ENCODE data around the gene NTSR1.

NTSR1 gene

DNA sequence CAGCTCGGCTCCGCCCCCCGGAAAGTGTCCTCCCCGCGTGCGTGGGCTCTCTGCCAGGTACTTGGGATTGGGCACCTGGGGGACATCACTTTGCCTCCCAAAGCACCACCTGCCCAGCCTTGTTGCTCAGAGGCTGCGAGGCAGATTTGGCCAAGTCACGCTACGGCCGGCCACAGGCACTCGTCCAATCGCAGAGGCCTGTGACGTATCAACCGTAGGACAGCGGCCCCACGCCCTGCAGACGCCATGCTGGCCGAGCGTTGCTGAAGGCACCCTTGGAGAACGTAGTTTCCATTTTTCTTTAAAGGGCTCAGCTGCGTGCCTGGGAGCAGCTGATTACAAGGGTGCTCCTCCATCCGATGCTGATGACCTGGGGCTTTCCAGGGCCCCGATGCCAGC lies 3.1 kb downstream of the NTSR1 start:
- no peak for TF ChIP-seq CTCF (IDR thresholded peaks at IDR 0.05; ENCODE audit: low read length, missing control alignments)
- no peak overlapping the region for H3K4me3 ChIP-seq (replicated peaks; ENCODE audit: low read depth, low read length)

DNA sequence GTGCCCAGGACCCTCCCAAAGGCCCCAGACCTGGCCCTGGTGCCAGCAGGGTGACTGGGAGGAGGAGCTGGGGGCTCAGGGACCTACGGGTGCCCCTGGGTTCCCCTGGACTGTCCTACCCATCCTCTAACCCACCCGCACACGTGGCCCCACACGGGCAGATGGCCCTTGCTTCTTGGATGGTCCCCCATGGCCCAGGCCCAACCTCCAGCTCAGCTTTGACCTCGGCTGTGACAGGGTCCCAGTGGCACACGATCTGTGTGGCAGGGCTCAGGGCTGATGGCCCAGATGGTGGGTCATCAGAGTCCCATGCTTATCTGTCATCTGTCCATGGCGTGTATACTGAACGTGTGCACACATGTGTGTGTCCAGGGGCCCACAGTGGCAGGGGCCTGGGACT lies 4.0 kb downstream of the NTSR1 start:
- no peak for DNase-seq (ENCODE audit: low read depth)
- H3K4me3 ChIP-seq (replicated peaks; ENCODE audit: low read depth, low read length) = no peak overlapping the region
- no peak for TF ChIP-seq CTCF (IDR thresholded peaks at IDR 0.05; ENCODE audit: low read length, missing control alignments)

More for the DNA sequence above, 3.1 kb downstream of the NTSR1 start:
- DNase-seq (ENCODE audit: low read depth) = no peak

DNA sequence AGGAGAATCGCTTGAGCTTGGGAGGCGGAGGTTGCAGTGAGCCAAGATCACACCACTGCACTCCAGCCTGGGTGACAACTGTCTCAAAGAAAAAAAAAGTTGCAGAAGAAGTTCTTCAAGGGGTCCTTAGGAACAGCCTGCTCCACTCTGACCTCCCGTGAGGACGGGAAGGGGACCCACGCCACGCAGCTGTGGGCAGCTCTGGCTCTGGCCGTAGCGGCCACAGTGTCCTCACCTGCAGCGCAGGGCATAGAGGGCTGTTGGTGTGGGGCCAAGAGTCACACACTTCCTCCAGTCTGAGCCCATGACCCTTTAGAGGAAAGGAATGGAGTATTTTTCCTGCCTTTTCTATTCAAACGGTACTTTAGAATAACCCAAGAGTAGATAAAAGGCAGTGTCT lies 5.4 kb downstream of the NTSR1 start:
- TF ChIP-seq CTCF (IDR thresholded peaks at IDR 0.05; ENCODE audit: low read length, missing control alignments) = no peak
- DNase-seq (ENCODE audit: low read depth) = no peak
- no peak overlapping the region for H3K4me3 ChIP-seq (replicated peaks; ENCODE audit: low read depth, low read length)

DNA sequence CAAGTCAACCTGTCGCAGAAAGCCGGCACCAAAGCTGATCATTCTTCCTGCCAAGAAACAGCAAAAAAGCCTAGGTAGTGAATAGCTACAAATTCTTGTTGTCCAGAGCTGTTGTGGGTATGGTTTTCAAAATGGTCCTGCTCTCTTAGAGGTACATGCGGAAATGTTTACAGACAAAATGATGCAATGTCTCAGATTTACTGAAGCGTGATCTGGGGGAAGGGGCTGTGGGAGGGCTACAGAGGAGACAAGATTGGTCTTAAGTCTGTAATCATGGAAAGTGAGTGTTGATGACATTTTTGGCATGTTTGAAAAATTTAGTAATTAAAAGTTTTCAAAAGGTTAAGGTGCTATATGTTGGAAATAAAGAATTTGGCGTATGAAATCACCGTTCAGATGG lies 6.2 kb downstream of the NTSR1 start:
- DNase-seq (ENCODE audit: low read depth) = no peak
- H3K4me3 ChIP-seq (replicated peaks; ENCODE audit: low read depth, low read length) = no peak overlapping the region
- TF ChIP-seq CTCF (IDR thresholded peaks at IDR 0.05; ENCODE audit: low read length, missing control alignments) = no peak

- no peak for DNase-seq (ENCODE audit: low read depth)
- no peak overlapping the region for H3K4me3 ChIP-seq (replicated peaks; ENCODE audit: low read depth, low read length)
- TF ChIP-seq CTCF (IDR thresholded peaks at IDR 0.05; ENCODE audit: low read length, missing control alignments) = no peak
Measured at GRCh38 chr20:62715201-62715600, 6.6 kb downstream of the NTSR1 start.

- no peak for TF ChIP-seq CTCF (IDR thresholded peaks at IDR 0.05; ENCODE audit: low read length, missing control alignments)
- no peak overlapping the region for H3K4me3 ChIP-seq (replicated peaks; ENCODE audit: low read depth, low read length)
- DNase-seq (ENCODE audit: low read depth) = no peak
Measured at GRCh38 chr20:62716198-62716940, 7.7 kb downstream of the NTSR1 start.

DNA sequence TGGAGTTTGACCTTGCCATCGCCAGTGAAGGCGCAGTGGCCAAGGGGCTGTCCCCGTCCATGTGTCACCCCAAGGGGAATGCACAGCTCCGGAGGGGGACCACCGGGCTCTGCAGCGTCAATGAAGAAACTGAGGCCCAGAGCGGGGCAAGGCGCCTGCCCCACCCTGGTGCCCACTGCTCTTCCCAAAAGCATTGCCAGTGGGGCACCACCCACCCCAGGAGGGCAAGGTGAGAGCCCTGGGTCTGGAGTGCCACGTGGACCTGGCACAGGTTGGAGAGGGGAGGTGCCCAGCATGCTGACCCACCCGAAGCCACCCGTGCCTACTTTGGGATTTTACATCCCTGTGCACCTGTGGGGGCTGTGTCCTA lies 8.3 kb downstream of the NTSR1 start:
- H3K4me3 ChIP-seq (replicated peaks; ENCODE audit: low read depth, low read length) = no peak overlapping the region
- TF ChIP-seq CTCF (IDR thresholded peaks at IDR 0.05; ENCODE audit: low read length, missing control alignments) = no peak

More for the DNA sequence above, 8.3 kb downstream of the NTSR1 start:
- DNase-seq (ENCODE audit: low read depth) = no peak
